ENCODE data around the gene FEZF1. TPM values are rescaled to one million over a fixed set of nuclear protein-coding genes. Genes with fewer than 3 reads are reported as not detected.

The FEZF1 gene
- total and polyA plus RNA-seq, 2 of the 4 experiments (the other 2 are of a cell fraction), result not detected

DNA sequence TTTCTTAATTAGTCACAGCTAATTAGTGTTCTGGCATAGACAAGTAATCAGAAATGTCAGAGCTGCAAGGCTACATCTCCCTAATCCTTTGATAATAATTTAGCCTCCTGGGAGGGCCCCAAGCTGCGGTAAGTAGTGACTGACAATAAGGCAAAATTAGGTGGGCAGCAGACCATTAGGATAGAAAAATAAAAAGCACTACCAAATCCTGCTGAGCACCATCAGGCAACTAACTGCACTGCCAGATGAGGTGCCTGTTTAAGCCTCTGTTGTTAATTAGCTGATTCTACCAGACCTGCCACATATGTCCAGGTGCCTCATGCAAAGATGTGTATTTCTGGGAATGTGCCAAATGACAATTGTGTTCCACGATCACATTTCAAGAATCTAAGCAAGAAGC, 32.5 kb upstream of the FEZF1 start:
- no peak overlapping the region for H3K18ac ChIP-seq (ENCODE audit: low read depth, low read length)
- H2BK5ac ChIP-seq (ENCODE audit: low read depth, low read length, poor library complexity, severe bottlenecking), result no peak overlapping the region
- no peaks in the 10 kb centered on the region for H3K79me1 ChIP-seq (ENCODE audit: low read depth in 1 of 2, low read length in 2 of 2)
- ATAC-seq (ENCODE audit: low read depth) (no peak), DNase-seq (no peak)
- no peak overlapping the region for H3K27ac ChIP-seq (ENCODE audit: insufficient read depth, low read length)
- no peak overlapping the region for H3K23ac ChIP-seq (ENCODE audit: low read depth, low read length)
- H4K20me1 ChIP-seq (ENCODE audit: insufficient read depth, low read length), result no peaks in the 10 kb centered on the region
- no peak overlapping the region for H2AK9ac ChIP-seq (replicated peaks; ENCODE audit: low read depth, low read length, poor library complexity)
- H3K9me3 ChIP-seq (ENCODE audit: control insufficient read depth, insufficient read depth, low read length), result no peaks in the 10 kb centered on the region
- no peak overlapping the region for H4K5ac ChIP-seq (ENCODE audit: low read depth, low read length)
- in situ Hi-C loops (cut with MboI; ENCODE audit: low sequenced_read_pairs), result no loop called here
- no peaks in the 10 kb centered on the region for H3K36me3 ChIP-seq (ENCODE audit: control insufficient read depth, insufficient read depth, low read length)
- no peak overlapping the region for H2AFZ ChIP-seq (replicated peaks; ENCODE audit: low read length, poor library complexity)
- ChIA-PET POLR2A (ENCODE audit: unreplicated experiment) (no interaction called here), CTCF (interaction anchor here (0.6 kb wide), 1 partner anchor 164 kb away, joined by 4 read pairs; no protein-coding TSS in a partner anchor)
- no peaks in the 10 kb centered on the region for H3K4me1 ChIP-seq (ENCODE audit: control insufficient read depth, insufficient read depth, low read length)
- H3K14ac ChIP-seq (replicated peaks; ENCODE audit: low read depth, low read length), result no peak overlapping the region
- no peak overlapping the region for H4K8ac ChIP-seq (ENCODE audit: low read depth in 2 of 2, low read length in 2 of 2)
- TF ChIP-seq, protein P1, sequence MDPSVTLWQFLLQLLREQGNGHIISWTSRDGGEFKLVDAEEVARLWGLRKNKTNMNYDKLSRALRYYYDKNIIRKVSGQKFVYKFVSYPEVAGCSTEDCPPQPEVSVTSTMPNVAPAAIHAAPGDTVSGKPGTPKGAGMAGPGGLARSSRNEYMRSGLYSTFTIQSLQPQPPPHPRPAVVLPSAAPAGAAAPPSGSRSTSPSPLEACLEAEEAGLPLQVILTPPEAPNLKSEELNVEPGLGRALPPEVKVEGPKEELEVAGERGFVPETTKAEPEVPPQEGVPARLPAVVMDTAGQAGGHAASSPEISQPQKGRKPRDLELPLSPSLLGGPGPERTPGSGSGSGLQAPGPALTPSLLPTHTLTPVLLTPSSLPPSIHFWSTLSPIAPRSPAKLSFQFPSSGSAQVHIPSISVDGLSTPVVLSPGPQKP (IDR thresholded peaks at IDR 0.05; ENCODE audit: borderline replicate concordance, low read depth, low read length), result no peak
- TF ChIP-seq NFE2L2 (IDR thresholded peaks at IDR 0.05; ENCODE audit: low read depth, low read length) (no peak), CEBPB (IDR thresholded peaks at IDR 0.05; ENCODE audit: low read depth, low read length) (no peak), MXI1 (IDR thresholded peaks at IDR 0.05; ENCODE audit: borderline replicate concordance, low read depth, low read length) (no peak), POLR2A (IDR thresholded peaks at IDR 0.05; ENCODE audit: low read depth, low read length) (no peak), RCOR1 (IDR thresholded peaks at IDR 0.05; ENCODE audit: insufficient replicate concordance, low read length) (no peak), BHLHE40 (IDR thresholded peaks at IDR 0.05; ENCODE audit: low read depth, low read length) (no peak), CHD1 (IDR thresholded peaks at IDR 0.05; ENCODE audit: low read depth, low read length) (no peak), RFX5 (IDR thresholded peaks at IDR 0.05; ENCODE audit: low read depth, low read length) (no peak), RAD21 (IDR thresholded peaks at IDR 0.05; ENCODE audit: low read length) (no peak), MAZ (IDR thresholded peaks at IDR 0.05; ENCODE audit: borderline replicate concordance, low read depth, low read length) (no peak), MAFK (IDR thresholded peaks at IDR 0.05; ENCODE audit: low read depth, low read length) (no peak), FOS (IDR thresholded peaks at IDR 0.05; ENCODE audit: low read depth, low read length) (no peak), SMC3 (IDR thresholded peaks at IDR 0.05; ENCODE audit: low read depth, low read length) (no peak)
- TF ChIP-seq, protein P2, sequence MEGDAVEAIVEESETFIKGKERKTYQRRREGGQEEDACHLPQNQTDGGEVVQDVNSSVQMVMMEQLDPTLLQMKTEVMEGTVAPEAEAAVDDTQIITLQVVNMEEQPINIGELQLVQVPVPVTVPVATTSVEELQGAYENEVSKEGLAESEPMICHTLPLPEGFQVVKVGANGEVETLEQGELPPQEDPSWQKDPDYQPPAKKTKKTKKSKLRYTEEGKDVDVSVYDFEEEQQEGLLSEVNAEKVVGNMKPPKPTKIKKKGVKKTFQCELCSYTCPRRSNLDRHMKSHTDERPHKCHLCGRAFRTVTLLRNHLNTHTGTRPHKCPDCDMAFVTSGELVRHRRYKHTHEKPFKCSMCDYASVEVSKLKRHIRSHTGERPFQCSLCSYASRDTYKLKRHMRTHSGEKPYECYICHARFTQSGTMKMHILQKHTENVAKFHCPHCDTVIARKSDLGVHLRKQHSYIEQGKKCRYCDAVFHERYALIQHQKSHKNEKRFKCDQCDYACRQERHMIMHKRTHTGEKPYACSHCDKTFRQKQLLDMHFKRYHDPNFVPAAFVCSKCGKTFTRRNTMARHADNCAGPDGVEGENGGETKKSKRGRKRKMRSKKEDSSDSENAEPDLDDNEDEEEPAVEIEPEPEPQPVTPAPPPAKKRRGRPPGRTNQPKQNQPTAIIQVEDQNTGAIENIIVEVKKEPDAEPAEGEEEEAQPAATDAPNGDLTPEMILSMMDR (conservative IDR thresholded peaks at IDR 0.05; ENCODE audit: low read depth, low read length), result no peak
- TF ChIP-seq, protein P3, sequence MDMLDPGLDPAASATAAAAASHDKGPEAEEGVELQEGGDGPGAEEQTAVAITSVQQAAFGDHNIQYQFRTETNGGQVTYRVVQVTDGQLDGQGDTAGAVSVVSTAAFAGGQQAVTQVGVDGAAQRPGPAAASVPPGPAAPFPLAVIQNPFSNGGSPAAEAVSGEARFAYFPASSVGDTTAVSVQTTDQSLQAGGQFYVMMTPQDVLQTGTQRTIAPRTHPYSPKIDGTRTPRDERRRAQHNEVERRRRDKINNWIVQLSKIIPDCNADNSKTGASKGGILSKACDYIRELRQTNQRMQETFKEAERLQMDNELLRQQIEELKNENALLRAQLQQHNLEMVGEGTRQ (IDR thresholded peaks at IDR 0.05; ENCODE audit: low read depth, low read length), result no peak
- H3K4ac ChIP-seq (ENCODE audit: low read depth, low read length), result no peak overlapping the region
- no peaks in the 10 kb centered on the region for H3K9me1 ChIP-seq (ENCODE audit: insufficient read depth, low read length)
- no peak overlapping the region for H3K9ac ChIP-seq (ENCODE audit: low read depth, low read length)
- no peak overlapping the region for H2BK20ac ChIP-seq (ENCODE audit: low read depth, low read length)
- H2BK15ac ChIP-seq (ENCODE audit: low read depth, low read length), result no peak overlapping the region
- BruUV-seq (replicated peaks), result no TSS peak
- H2AK5ac ChIP-seq (ENCODE audit: low read depth, low read length), result no peak overlapping the region
- WGBS, 2 experiments (ENCODE audit: extremely low coverage in 2 of 2, insufficient read length in 1 of 2), result no CpG with 5 or more reads among the region's 2 CpGs
- dilution Hi-C loops (cut with HindIII; ENCODE audit: low sequenced_read_pairs, unreplicated experiment), result no loop called here
- intact Hi-C loops (cut with micrococcal nuclease), result no loop called here
- no peak overlapping the region for H4K91ac ChIP-seq (ENCODE audit: insufficient read depth, low read depth, low read length)
- no peak overlapping the region for H3K4me3 ChIP-seq (ENCODE audit: insufficient read depth, low read depth, low read length)
- no peak overlapping the region for H2BK120ac ChIP-seq (ENCODE audit: low read depth, low read length)
- no peaks in the 10 kb centered on the region for H3K27me3 ChIP-seq (ENCODE audit: control insufficient read depth, insufficient read depth, low read length)
- no peak overlapping the region for H3K4me2 ChIP-seq (ENCODE audit: low read depth, low read length)
- no peak overlapping the region for H3K56ac ChIP-seq (ENCODE audit: extremely low read depth, insufficient read depth, low read length)

Data from IMR-90 (cell line).